ENCODE data around the gene TM2D3.

DNA sequence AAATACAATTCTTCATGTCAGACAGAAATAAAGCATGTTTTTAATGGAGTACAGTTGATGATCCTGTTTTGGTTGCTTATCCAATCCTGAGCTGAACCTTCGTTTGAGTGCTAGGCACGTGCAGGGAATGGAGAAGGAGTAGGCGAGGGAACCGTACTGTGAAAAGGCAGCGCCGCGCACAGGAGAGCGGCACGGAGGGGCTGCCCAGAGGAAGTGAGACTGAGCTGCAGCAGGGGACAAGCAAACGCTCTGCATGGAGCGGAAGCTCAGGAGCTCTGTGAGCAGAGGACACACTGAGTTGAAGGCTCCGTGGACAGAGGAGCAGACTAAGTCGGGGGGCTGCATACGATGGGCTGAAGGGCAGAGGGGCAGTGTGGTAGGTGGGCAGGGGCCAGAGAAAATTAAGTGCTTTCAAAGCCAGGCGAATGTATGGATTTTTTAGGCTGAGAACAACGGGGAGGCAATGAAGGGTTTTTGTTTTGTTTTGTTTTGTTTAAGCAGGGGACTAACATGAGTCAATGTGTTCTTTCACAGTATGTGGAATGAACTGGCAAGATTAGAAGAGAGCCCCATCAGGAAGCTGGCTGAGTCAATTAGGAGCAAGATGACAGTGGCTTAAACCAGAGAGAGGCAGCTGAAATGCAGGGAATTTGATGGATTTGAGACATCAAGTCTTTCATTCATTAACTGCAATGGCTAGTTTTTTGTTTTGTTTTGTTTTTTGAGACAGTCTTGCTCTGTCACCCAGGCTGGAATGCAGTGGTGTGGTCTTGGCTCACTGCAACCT, 23.8 kb upstream of the TM2D3 start:
- TF ChIP-seq EZH2 (IDR thresholded peaks at IDR 0.05; ENCODE audit: insufficient read depth, poor library complexity, severe bottlenecking): no peak
- no peak for TF ChIP-seq EZH2phosphoT487 (IDR thresholded peaks at IDR 0.05; ENCODE audit: insufficient read depth, low read depth)

Measured in GM23248 (cell line).